DOHH2 (cell line): ENCODE measurements around the gene ACCSL.

Experiments used
- EZH2phosphoT487 ChIP-seq: fragments of 200-600 bp; sonication (generic); IDR thresholded peaks from 2 replicates; pipeline ENCODE4 v1.6.1; 2017; ENCODE audit warnings: borderline replicate concordance, mild to moderate bottlenecking, antibody characterized with exemption, low read length, moderate library complexity, mixed read lengths
- TF ChIP-seq, protein P1 (sequence below): fragments of 200-600 bp; sonication (generic); IDR thresholded peaks from one replicate; pipeline ENCODE4 v1.5.1; 2014; ENCODE audit warnings: antibody characterized with exemption, mild to moderate bottlenecking, low read depth, low read length; ENCODE audit not compliant: poor library complexity, severe bottlenecking

DNA sequence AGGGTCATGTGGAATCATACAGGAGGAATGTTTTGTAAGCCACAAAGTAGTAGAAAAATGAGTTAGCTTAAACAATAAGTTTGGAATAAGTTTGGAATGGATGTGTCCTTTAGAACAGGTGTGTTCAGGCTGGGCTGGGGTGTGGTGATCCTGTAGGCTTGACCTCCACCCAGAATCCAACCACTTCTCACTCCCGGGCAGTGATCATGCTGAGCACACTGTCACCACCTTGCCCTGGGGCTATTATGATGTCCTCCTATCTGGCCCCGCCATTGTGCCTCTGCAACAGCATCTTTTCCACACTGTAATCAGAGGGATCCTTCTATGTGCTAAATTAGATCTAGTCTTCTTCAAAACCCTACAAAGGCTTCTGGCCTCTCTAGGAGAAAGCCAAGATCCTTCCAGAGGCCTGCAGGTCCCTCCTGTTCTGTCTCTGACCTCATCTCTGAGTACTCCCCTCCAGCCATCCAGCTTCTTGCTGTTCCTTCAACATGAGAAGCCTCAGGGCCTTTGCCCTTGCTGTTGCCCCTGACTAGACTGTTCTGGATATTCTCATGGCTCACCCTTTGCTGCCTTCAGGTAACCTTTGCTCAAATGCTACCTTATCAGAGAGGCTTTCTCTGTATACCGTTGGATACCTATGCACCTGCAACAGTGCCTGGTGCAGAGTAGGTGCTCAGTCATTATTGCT, 18.8 kb upstream of the ACCSL start:
- TF ChIP-seq, protein P1, sequence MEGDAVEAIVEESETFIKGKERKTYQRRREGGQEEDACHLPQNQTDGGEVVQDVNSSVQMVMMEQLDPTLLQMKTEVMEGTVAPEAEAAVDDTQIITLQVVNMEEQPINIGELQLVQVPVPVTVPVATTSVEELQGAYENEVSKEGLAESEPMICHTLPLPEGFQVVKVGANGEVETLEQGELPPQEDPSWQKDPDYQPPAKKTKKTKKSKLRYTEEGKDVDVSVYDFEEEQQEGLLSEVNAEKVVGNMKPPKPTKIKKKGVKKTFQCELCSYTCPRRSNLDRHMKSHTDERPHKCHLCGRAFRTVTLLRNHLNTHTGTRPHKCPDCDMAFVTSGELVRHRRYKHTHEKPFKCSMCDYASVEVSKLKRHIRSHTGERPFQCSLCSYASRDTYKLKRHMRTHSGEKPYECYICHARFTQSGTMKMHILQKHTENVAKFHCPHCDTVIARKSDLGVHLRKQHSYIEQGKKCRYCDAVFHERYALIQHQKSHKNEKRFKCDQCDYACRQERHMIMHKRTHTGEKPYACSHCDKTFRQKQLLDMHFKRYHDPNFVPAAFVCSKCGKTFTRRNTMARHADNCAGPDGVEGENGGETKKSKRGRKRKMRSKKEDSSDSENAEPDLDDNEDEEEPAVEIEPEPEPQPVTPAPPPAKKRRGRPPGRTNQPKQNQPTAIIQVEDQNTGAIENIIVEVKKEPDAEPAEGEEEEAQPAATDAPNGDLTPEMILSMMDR, result no peak
- TF ChIP-seq EZH2phosphoT487, result no peak
